Stimulated activated CD8-positive, alpha-beta memory T cell treated with anti-CD3 and anti-CD28 coated beads, Interleukin-2, amount 100 ng/mL, for 48 hours (primary cell): ENCODE results near the gene MAP1LC3B.

Source experiments
- DNase-seq, 2 donors: peaks; one replicate each; pipeline ENCODE4 v3.0.0-alpha.2; 2020; ENCODE audit warnings: low read depth in 2 of 2

MAP1LC3B gene

DNA sequence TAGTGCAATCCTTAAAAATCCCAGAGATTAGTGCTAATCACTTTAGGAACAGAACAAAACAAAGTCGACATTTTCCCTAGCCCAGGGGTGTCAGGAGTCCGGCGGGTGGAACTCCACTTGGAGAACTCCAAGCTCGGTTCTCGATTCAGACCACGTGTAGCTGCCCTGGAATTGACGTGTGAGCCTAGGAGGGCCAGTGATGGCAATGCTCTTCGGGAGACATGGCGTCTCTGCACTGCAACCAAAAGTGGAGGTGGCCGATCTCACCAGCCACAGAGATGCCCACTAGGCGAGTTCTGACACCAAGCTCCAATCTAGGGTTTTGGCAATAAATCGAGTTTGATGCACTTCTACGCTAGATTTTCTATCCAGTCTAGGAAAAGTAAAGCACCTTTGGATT, 17.6 kb downstream of the MAP1LC3B start:
- no peak for DNase-seq

GRCh38 chr16:87410530-87410929, 18.4 kb downstream of the MAP1LC3B start:
- DNase-seq, result no peak

DNA sequence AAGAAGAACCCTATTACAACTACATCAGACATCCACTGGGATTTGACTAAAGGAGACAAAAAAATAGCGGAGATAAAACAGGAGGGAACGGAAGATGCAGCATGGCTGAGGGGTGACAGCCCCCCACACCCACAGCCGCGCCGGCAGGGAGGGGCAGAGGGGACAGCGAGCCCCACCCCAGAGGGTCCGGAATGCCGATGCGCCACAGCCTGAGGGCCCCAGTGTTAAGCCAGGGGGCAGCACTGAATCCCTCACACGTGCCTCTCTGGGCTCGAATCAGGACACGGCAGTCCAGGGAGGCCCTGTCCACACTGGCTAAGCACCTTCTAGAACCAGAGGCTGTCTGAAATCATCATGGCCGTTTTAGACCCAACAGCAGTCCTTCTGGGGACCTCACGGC, 18.8 kb downstream of the MAP1LC3B start:
- DNase-seq, result no peak

DNA sequence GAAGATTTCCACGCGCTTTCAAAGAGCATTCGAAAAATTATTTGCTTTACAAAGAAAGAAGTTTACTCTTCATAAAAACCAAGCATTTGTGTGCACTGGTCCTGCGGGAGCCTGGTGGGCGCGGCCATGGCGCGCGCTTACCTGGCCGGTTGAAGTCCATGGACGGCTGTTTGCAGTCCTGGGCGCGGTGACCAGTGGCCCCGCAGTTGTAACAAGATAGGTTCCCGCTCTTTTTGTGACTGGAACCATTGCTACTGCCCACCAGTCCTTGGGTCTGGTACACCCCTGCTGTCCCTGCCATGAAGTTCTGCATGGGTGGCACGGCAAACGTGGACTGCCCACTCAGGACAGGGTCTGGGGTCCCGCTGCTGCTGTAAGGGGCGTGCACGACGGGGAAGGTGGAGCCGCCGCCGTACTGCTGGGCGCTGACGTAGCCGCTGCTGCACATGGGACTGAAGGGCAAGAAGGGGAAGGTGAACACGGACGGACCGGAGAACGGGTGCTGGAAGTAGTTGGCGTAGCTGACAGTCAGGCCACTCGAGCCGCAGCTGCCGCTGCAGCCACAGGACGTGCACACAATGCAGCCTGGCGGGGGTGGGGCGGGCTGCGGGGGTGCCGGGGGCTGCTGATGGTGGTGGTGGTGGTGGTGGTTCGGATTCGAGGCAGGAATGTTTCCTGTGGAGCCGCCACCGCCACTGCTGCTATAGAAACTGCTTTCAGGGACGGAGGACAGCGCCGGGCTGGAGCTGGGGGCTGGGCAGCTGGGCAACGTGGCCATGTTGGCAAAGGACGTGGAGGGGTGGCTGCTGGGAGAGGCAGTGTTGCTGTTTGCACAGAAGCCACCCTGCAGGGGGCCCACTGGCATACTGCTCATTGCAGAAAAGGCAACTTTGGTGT, 19.5 kb downstream of the MAP1LC3B start:
- DNase-seq, result no peak

- DNase-seq, result no peak
Measured at GRCh38 chr16:87412371-87412995, 20.3 kb downstream of the MAP1LC3B start.

GRCh38 chr16:87412996-87413421, 20.9 kb downstream of the MAP1LC3B start:
- DNase-seq, result no peak

DNA sequence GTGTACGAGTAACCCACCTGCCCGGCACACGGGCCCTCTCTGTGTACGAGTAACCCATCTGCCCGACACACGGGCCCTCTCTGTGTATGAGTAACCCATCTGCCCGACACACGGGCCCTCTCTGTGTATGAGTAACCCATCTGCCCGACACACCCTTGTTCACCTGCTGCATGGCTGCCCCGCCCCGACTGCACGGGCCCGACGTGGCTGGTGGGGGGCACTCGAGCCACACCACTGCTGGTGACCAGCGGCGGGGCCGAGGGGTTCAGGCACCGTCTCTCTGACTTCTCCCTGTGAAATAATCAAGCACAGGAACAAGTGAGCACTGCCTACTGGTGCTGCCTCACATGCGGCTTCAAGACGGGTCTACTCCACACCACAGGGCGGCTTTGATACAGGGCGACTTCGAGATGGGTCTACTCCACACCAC, 22.1 kb downstream of the MAP1LC3B start:
- no peak for DNase-seq

GRCh38 chr16:87415441-87415840, 23.3 kb downstream of the MAP1LC3B start:
- no peak for DNase-seq

DNA sequence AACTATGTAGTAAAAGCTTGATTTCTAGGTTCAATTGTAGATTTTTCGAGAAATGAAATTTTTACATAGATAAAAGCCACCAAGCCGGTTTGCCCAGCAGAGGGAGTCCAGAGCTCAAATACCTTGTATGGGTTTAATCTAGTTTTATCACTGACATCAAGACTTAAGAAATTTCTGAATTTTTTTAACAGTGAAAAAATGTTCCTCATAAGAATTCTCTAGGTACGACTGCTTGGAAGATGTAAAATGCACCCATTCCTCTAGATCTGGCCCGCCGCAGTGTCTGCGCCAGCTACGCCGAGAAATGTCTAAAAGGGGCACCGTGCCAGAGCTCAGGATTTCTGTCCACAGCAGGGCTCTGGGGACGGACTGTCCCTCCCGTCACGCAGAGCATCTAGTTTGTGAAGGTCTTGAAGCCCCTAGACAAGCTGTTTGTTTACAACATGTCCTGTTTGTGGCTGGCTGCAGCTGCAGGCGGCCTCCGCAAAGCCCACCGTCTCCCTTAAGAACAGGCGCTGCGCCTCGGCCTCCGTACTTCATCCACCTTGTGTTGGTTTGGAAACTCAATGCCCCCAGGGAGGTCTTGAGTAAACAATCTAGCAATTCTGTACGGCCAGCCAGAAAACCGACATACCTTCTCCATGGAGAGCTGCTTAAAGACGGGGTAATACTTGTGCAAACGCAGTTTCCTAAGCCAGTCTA, 24.8 kb downstream of the MAP1LC3B start:
- no peak for DNase-seq

DNA sequence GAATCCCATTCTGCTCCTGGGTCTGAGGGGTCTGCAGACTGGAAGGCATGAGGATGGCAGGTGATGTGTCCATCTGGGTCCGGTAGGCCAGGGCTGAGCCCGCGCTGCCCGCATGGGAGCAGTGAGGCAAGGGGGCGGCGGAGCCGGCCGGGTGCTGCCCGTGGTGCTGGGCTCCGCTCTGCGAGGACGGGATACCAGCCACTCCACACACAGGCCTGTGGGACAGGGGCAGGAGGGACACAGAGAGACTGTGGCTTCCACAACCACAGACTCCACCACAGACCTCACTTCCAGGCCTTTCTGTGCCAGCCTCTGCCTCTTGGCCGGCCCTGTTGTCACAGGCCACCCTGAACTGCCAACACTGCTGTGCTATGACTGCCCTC, 25.4 kb downstream of the MAP1LC3B start:
- no peak for DNase-seq

GRCh38 chr16:87418216-87418615, 26.1 kb downstream of the MAP1LC3B start:
- DNase-seq, result no peak

GRCh38 chr16:87418644-87419043, 26.5 kb downstream of the MAP1LC3B start:
- no peak for DNase-seq

DNA sequence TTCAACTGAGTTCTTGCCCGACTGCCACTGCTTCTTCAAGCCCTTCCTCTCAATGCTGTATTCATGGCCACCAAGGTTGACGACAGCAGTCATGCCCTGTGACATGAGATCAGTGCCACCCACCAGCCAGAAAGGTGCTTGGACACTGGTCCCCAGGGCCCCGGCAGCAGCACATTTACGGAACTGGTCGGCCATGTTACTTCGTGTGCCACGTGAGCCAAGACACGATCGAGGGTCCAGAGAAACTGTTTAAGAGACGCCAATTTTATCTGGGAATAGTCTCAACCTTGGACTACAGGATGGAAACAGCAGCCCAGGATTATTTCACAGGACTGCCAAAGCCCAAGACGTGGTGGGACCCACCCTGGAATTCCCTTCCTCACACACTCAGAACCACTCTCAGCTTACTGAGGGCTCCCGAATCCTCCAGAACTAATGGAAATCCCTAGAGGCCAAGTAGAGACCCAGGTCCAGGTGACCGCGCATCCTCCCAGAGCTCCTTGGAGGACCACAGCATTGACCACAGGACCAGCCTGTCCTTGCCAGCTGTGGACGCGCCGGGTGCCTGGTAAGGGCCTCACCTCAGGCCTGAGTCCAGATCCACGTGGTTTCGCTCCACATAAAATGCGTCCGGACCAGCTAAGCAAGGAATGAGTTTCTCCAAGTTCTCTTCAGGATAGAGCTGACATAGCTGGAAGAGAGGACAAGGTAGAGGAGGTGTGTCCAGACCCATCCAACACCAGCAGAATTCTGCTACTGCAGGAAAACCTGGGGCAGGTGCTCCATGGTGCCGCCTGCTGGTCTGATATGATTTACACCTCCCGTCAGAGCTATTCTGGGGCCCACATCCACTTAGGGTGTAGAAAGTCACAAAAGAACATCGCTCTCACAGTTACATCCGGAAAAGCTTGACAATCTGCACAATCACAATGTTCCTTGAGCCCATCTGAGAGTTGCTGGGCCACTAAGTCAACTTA, 28.2 kb downstream of the MAP1LC3B start:
- no peak for DNase-seq

GRCh38 chr16:87421003-87421912, 29.1 kb downstream of the MAP1LC3B start:
- no peak for DNase-seq

DNA sequence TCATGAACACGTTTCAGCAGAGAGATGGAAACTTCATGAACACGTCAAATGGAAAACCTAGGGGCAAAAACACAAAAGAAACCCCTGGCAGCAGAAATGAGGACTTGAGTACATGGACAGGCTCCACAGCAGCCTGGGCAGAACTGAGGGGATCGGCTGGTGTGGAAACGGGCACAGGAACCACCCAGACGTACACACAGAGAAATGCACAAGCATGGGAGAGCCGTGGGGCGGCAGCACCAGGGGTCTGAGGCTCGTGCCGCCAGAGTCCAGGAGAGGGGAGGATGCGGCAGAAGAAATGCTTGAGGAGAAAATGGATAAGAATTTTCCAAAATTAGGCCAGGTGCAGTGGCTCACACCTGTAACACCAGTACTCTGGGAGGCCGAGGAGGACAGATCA, 30.0 kb downstream of the MAP1LC3B start:
- no peak for DNase-seq

GRCh38 chr16:87423429-87423828, 31.3 kb downstream of the MAP1LC3B start:
- no peak for DNase-seq

DNA sequence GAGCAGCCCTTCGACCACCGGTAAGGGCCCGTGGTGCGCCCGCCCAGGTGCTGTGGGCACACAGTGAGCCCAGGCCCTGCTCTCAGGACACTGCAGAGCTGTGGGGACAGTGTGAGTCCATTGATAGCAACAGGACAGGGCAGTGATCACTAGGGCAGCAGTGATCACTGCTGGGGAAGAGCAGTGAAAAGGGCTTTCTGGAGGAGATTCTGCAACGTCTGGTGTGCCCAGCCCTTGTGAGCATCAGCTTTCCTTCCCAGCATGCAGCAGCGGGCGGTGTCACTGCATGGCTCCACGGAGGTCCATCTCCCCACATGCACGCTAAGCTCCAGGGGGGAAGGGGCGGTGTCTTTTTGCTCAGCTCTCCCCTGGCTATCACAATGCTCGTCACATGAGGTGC, 32.1 kb downstream of the MAP1LC3B start:
- no peak for DNase-seq

DNA sequence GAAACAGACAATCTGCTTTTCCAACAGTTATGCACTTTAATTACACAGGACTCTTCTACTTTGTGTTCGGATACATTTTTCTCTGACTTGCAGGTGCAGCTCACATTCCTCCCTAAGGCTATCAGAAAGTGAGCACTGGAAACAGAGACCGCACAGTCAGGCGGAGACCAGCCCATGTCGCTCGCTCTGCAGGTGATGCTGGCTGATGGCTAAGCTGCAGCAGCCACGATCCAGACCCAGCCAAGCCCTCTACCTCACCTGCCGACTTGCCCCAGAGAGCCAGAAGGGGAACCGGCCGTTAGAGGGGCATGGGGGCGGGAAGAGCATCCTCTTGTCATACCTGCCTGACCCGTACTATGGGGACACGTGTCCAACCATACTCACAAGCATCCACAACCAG, 33.8 kb downstream of the MAP1LC3B start:
- DNase-seq, result no peak

DNA sequence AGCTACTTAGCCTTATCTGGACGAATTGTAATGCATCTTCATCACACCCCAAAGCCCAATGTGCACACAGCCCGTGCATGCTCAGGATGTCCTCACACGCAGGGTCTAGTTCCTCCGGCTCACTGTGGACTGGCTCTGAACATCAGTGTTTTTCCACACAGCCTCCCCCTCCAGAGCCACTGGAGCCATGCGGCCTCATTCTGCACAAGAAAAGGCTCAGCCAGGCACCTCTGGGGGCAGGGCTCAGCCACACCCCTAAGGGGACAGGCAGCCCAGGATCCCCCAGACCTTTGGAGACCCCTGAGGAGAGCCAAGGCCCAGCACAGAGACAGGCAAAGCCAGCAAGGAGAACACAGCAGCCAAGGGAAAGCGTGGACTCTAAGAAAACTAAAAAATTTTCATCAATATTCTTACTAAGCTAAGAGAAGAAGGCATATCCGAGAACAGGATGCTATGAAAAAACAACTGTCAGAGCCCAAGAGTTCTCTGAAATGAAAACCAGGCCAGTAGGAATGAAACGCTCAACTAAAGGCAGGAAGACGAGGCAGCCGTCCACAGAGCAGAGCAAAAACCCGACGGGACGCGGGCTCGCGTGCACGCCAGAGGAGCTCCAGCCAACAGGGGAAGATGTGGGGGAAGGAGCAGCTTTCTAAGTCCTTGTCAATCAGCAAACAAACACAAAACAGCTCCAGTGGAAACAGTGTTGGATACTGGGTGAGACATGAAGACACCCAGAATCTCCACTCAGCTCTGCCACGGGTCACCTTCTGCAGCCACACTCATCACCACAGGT, 34.5 kb downstream of the MAP1LC3B start:
- DNase-seq, result no peak

DNA sequence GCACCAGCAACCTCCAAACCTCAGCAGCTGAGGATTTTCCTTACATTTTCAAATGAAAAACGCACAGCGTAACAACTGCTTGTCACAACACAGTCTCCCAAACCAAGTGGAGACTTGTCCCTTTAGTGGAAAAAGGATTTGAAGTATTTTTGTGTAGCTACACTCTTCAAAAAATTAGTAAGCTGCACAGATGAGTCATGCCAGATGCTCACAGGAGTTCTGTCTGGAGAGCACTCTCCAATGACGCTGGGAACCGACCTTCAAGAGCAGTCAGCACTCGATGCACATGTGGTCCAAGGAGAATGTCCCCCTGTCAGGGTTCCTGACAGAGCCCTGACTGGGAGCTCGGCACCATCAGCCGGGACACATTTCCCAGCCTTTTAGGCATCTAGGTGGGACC, 39.8 kb downstream of the MAP1LC3B start:
- DNase-seq, result no peak
